Breast epithelium (tissue), 3 donors: ENCODE data around the gene USH1G.

Source experiments
- POLR2AphosphoS5 ChIP-seq, 3 donors: sonication (generic); formaldehyde crosslinking; IDR thresholded peaks; one replicate each; pipeline ENCODE4 v1.6.1; 2017; ENCODE audit warnings: antibody characterized with exemption in 3 of 3
- TF ChIP-seq, protein P1 (sequence below), 3 donors: fragments of 450-650 bp; IDR thresholded peaks; one replicate each; pipeline ENCODE4 v1.5.1; 2016 to 2017; ENCODE audit warnings: antibody characterized with exemption in 3 of 3, mild to moderate bottlenecking in 3 of 3, moderate library complexity in 3 of 3

DNA sequence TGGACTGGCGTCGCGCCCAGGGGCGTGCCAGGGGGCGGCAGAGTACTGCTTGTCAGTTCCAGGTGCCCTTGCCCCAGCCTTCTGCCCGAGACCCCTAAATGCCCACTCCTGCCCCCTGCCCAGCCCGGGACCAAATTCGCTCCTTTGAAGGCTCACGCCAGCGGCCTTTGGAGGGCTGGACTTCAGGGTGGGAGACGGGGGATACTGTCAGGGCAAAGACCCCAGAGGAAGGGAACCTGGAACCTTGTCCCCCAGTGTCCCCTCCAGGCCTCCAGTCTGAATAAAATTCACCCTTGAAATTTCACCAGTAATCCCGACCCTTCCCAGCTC, 13.4 kb upstream of the USH1G start:
- TF ChIP-seq, protein P1, sequence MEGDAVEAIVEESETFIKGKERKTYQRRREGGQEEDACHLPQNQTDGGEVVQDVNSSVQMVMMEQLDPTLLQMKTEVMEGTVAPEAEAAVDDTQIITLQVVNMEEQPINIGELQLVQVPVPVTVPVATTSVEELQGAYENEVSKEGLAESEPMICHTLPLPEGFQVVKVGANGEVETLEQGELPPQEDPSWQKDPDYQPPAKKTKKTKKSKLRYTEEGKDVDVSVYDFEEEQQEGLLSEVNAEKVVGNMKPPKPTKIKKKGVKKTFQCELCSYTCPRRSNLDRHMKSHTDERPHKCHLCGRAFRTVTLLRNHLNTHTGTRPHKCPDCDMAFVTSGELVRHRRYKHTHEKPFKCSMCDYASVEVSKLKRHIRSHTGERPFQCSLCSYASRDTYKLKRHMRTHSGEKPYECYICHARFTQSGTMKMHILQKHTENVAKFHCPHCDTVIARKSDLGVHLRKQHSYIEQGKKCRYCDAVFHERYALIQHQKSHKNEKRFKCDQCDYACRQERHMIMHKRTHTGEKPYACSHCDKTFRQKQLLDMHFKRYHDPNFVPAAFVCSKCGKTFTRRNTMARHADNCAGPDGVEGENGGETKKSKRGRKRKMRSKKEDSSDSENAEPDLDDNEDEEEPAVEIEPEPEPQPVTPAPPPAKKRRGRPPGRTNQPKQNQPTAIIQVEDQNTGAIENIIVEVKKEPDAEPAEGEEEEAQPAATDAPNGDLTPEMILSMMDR (IDR thresholded peaks at IDR 0.05), result no peak
- no peak for TF ChIP-seq POLR2AphosphoS5 (IDR thresholded peaks at IDR 0.05)
